GOT3 (cell line): Measurements from ENCODE around the gene PLK1.
"Not testable (repeated sequence)": the region's sequence is repeated elsewhere in the genome, so short reads cannot be mapped to it uniquely, and the experiment has no call there.

ENCODE experiments used
- DNase-seq: peaks from one replicate; lab custom pipeline; 2025; ENCODE audit warnings: mixed read lengths; lab: John Stamatoyannopoulos, UW

Gene PLK1

DNA sequence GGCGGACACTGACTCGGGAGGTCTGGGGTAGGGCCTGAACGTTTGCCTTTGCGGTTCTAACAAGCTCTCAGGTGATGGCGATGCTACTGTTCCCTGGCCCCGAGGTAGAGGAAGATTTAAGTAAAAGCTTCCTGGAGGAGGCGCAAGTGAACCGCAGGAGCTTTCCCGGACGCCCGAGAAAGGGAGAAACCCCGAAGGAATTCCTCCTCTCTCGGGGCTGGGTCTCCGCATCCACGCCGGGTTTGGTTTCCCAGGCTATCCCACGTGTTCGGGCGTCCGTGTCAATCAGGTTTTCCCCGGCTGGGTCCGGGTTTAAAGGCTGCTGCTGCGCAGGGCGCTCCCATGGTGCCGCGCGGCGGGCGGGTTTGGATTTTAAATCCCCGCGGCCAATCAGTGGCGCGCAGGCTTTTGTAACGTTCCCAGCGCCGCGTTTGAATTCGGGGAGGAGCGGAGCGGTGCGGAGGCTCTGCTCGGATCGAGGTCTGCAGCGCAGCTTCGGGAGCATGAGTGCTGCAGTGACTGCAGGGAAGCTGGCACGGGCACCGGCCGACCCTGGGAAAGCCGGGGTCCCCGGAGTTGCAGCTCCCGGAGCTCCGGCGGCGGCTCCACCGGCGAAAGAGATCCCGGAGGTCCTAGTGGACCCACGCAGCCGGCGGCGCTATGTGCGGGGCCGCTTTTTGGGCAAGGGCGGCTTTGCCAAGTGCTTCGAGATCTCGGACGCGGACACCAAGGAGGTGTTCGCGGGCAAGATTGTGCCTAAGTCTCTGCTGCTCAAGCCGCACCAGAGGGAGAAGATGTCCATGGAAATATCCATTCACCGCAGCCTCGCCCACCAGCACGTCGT, at the start of gene PLK1:
Gene PLK1 (plus strand): TSS at position 460 of the 844 bp plus-strand sequence. CDS start 44 bp downstream, at position 504.
- DNase-seq, result peak; percentile 53

DNA sequence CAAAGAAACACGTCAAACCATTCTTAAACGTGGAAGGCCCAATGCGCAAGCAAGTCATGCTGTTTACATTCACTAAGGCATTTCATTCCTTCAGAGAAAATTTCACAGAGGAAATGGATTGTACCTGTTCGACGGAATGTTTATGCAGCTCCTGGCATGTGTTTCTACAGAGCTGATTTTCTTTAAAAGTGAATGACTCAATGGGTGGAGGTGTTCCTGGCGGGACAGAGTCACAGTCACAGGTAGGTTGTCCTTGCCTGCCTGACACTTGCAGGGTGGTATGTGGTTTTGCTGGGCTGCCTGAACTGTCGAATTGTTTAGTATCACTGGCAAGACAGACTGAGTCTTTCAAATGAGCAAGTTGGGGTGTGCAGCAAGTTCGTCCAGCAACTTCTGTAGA, 49.2 kb upstream of the PLK1 start:
- no peak for DNase-seq

DNA sequence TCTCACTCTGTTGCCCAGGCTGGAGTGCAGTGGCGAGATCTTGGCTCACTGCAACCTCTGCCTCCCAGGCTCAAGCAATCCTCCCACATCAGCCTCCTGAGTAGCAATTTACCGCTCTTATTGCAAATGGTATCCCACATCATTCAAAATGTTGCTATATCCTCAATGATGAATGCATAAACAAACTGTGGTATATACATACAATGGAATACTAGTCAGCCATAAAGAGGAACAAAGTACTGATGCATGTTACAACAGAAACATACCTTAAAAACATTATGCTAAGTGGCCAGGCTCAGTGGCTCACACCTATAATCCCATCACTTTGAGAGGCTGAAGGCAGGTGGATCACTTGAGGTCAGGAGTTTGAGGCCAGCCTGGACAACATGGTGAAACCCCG, 46.8 kb upstream of the PLK1 start:
- DNase-seq, result not testable (repeated sequence)

DNA sequence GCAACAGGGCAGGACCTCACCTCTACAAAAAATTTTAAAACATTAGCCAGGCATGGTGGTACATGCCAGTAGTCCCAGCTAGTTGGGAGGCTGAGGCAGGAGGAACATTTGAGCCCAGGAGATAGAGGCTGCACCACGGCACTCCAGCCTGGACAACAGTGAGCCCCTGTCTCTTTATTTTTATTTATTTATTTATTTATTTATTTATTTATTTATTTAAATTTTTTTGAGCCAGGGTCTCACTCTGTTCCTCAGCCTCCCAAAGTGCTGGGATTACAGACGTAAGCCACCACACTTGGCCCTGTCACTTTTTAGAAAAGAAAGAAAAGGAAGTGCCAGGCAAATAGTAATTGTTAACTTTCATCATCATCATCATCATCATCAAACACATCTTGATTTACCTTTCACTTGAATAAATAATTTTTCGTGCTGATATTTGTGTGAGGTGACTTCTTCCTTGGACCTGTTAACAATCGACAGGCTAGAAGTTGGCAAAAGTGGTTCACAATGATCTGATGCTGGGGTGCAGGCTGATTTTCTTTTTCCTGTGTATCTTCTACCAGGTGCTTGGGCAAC, 44.1 kb upstream of the PLK1 start:
- DNase-seq, result no peak

DNA sequence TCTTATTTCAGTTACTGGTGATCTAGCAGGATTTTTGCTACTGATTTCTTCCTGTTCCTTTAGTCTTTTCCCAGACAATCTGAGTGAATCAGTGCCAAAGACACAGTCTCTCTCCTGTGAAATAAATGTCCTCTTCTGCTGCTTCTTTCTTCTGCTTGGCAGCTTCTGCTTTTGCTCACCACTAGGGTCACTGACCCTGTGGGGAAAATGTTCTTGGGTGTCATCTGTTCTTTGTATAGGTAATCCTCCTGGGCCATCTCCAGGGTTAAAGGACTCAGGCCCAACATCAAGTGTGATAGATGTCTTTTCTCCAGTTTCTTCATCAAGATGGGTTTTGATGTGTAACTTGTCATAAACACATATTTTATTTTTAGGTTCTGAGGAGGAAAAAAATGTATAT, 42.7 kb upstream of the PLK1 start:
- no peak for DNase-seq

DNA sequence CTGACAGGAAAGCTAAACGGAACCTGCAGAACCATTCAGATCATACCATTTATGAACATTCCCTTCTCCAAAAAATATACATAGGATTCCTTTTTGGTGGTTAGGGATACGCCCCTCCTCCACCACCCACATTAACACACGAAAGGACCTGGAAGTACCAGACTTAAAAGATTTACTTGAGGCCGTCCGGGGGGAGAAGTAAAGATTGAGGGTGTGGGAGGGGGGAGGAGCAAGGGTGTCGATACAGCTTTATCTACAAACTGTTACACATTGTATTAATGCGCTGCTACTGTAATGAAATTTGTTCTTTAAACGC, 38.1 kb upstream of the PLK1 start:
- no peak for DNase-seq

DNA sequence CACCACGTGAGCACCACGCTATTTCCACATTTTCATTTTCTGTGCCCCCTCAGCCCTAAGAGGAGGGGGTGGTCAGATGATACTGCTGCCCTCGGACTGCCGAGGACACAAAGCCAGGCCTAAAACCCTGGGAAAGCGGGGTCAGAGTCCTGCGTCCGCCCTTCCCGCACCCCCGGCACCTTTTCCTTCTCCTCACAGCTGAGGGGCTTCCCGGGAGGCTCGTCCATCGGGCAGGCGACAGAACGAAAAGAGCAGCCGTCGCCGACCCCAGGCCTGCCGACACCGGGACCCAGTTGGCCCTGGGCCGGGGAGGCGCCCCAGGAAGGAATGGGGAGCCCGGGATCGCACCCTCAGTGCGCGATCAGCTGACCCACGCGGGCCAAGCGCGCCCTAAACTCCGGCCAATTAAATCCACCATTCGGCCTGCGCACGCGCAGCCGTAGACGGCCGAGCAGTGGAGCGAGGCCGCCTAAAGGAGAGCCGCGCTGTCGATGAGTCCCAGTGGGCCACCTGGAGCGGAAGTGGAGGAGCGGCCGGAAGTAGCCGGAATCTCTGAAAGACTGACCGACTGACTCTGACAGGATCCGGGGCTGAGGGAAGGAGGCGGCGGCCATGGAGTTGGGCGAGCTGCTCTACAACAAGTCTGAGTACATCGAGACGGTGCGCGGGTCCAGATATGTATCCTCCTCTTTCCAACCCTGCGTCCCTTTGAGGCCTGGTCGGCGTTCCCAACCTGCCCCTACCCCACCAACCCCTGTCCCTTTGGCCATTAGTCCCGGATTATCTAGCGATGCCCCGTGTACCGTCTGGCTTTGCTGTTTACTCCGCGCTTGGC, 37.5 kb upstream of the PLK1 start, which contains the start of the genes DCTN5 and PALB2:
Gene DCTN5 (plus strand): TSS at position 536 of the 835 bp plus-strand sequence. CDS start 77 bp downstream, at position 613.
Gene PALB2 (minus strand): TSS at position 380 of the 835 bp plus-strand sequence. CDS start 153 bp downstream, at position 227.
- peak; percentile 79 for DNase-seq

DNA sequence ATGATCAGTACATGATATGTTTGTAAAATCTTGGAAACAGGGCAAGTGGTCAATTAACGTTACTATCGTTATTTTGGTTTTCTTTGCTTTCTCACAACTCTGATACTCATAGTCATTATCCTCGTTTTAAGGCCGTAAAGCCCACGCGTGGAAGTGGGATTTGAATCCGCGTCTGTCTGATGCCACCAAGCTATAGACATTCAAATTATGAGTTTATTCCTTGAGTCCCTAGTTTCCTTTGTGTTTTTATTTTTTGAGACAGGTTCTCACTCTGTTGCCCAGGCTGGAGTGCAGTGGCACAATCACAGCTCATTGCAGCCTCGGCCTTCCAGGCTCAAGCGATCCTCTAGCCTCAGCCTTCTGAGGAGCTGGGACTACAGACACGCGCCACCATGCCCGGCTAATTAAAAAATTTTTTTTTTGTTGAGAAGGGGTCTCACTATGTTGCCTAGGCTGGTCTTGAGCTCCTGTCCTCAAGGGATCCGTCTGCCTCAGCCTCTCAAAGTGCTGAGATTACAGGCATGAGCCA, 36.4 kb upstream of the PLK1 start:
- DNase-seq, result no peak

DNA sequence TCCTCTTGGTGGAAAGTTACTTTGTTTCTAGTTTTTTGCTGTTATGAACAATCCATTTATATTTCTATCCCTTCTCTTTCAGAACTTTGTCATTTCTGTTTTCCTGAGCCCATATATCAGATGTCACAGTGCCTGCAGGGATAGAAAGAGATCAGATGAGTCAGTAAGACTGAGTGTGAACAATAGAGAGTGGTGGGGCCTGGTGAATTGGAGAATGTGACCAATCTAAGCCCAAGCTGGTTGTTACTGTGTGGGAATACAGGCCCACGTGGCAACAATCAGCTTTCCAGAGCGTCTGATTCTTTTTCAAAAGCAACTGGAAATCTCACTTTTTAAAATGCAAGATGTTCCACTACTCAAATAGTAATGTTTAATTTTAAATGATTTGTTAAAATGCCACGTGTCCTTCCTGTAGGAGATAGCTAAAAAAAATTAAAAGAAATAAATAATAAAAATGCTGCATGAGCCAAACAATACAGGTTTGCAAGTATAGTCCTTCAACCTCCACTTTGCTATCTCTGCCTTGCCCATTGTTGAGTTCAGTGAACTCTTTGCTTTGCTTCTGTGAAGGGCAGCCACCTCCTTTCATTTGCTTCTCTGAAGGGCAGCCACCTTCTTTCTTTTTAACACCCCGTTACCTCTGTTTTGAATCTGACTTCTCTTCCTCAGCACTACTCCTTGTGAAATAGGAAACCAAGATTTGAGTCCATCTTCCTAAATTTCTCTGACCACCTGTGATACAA, 27.8 kb upstream of the PLK1 start:
- DNase-seq, result no peak

DNA sequence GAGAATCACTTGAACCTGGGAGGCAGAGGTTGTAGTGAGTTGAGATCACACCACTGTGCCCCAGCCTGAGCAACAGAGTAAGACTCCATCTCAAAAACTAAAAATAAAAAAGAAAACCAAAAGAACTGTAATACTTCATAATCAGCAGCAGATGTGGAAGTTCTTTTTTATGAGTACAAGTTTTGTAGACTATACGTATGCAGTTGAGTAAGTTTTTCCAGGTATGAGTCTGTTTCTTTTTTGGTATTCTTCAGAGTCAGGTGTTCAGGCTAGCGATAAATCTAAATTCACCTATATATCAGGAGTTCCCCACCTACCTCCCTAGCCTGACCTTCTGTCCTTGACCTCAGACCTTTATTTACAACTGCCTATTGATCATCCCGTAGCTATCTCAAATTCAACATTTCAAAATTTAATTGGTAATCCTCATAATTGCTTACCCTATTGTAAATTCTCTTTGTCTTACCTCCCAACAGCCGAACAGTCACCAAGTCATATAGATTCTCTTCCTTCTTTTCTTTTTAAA, 26.7 kb upstream of the PLK1 start:
- no peak for DNase-seq

DNA sequence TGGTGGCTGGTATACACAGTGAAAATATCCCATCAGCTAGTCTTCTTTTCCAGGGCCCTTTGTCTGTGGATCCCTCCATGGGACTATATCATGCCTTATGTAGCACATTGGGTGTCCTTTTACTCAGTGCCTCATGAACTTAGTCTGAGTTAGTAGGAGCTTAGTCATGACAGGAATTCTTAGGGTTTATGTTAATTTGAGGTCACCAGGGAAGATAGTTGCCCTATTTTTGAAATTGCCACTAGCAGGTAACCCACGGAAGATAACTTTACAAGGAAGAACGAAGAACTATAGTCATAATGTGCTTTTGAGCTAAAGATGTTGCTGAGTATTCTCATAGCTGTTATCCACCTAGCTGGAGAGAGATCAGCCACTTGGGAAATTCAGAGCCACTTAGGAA, 14.8 kb upstream of the PLK1 start:
- no peak for DNase-seq

DNA sequence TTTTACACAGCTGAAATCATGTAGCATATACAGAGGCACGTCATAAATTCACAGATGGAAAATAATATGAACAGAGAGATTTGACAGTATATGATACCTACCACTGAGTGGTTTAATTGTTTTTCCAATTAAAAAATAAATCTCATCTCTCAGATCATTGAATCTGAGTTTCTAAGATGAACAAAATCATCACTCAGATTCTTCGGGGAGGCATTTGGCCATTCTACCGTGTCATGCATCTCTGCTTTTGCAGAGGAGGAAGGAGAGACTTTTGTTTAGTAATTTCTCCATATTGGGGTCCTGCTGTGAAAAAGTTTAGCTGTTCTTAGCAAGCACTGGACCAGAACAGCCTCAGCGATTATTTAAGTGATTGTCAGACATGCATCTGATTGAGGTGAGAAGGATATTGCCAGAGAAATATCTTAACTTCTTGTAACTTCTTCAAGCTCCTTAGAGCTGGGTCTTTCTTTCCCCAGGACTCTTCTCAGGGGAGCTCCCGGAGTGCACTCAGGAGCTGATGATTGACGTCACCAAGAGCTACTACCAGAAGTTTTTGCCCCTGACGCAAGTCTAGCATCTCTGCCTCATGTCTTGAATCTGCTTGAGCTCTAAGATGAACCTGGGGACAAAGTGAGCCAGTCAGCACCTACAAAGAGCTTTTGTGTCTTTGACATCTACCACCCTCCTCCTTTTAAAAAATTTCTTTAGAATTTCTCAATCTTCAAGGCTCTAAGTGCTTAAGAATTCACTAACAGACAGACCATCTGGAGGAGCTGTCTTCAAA, 11.9 kb upstream of the PLK1 start:
- no peak for DNase-seq

DNA sequence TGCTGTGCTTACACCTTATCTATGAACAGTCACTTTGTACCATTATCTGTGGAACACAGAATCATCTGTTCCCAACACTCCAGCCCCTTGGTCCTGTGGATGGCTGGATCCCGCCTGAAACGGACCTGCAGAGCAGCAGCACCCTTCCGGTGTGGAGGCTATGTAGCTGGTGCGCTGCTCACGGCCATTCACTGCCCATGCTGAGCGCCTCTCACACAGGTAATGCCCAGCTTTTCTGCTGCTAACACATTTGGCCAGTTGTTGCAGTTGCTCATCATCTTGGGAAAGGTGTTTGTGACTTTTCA, 11.4 kb upstream of the PLK1 start:
- no peak for DNase-seq

DNA sequence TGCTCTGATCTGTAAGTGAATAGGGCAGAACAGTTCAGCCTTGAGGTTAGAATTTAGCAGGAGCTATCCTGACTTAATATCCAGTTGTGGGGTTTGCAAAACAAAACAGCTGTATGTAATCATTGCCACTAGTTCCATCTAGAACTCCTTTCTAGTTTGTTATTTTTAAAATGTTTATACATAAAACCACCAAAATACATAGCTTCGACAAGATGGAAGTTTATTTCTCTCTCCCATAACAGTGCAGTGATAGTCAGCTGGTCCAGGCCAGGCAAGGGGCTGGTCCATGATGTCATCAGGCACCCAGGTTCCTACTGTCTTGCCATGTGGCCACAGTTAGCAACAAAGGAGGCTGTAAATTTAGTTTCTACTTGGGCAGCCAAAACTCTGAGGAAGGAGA, 10.5 kb upstream of the PLK1 start:
- DNase-seq, result no peak

DNA sequence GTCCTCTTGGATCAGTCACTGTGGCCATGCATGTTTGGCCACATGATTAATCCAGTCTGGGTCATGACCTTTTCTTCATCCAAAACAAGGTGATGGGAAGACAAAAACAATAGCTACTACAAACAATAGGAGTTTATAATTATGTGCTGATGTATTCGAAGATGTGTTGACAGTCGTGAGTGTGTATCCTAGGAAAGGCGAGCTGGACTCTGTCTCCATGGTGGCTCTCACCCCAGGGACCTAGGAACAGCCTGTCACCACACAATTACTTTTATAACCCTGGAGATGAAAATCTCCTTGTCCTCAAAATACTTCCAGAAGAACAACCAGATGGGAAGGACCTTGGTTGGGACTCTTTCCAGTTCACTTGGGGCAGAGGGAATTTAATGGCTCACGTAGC, 9.8 kb upstream of the PLK1 start:
- DNase-seq, result no peak

DNA sequence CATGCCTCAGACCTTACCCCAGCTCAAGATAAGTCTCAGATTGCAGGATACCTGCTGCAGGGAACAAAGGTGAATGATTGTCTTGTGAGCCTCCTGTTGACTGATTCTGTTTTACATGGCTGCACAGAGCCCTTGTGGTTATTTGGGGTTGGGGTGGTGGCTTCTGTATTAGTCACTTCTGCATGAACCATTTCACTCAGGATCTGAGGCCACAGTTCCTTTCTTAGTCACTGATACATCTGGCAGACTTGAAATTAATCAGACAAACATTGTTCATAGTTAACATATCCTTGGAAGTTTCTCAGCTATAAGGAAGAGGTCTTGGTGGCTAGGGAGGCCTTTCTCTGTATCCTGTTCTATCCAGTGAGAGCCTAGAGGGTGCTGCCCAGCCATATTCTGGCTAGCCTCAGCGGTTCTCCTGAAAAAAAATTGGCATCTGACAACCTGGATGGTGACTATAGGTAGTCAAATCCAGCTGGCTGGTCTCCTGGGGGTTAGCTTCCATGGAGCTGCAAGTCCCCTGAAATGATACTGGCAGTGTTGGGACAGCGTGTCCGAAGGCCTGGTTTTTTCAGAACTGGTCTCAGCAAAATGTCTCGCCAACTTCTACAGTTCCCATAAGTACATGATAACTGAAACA, 8.4 kb upstream of the PLK1 start:
- DNase-seq, result no peak

DNA sequence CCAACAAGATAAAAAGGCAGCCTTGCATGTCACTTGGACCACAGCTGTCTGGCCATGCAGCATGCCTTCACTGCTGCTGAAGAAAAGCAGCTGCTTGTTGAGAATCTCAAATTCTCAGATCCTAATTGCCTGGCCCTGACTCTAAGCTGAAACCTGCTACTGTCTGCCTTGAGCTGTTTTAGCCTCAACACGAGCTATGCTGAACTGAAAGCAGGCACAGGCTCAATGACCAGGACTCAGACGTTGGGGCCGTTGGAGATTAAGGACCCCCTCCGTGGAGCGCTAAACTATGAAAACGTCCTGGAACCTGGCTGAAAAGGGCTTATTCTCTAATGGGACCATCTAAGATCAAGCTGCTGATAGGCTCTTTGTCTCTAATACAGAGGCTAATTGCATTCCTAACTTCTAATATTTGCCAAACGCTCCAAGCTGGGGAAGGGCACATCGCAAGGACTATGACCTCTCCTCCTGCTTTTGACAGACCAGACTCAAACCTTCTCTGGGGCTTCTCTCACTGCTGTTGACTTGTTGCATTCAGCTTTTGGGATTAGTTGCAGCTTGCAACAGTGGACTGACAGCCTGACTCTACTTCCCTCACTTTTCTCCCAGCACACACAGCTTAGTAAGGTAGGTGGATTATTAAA, 4.6 kb upstream of the PLK1 start:
- no peak for DNase-seq

DNA sequence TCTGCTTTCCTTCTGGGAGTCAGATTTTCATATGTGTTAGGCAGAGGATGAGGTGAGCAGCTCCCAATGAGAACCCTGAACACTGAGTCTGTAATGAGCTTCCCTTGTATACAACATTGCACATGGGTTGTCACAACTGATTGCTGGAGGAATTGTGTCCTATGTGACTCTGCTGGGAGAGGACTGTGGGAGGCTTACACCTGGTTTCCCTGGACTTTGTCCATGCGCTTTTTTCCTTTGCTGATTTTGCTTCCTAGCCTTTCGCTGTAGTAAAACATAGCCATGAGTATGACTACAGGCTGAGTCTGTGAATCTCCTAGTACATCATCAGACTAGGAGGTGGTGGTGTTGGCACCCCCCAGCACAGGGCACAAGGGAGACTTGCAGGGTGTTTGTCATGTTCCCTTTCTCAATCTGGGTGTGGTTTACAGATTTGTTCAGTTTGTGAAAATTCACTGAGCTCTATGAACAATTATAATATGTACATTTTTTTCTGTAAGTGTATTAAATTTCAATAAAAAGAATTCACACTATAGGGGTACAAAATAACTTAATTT, 1.7 kb upstream of the PLK1 start:
- no peak for DNase-seq

DNA sequence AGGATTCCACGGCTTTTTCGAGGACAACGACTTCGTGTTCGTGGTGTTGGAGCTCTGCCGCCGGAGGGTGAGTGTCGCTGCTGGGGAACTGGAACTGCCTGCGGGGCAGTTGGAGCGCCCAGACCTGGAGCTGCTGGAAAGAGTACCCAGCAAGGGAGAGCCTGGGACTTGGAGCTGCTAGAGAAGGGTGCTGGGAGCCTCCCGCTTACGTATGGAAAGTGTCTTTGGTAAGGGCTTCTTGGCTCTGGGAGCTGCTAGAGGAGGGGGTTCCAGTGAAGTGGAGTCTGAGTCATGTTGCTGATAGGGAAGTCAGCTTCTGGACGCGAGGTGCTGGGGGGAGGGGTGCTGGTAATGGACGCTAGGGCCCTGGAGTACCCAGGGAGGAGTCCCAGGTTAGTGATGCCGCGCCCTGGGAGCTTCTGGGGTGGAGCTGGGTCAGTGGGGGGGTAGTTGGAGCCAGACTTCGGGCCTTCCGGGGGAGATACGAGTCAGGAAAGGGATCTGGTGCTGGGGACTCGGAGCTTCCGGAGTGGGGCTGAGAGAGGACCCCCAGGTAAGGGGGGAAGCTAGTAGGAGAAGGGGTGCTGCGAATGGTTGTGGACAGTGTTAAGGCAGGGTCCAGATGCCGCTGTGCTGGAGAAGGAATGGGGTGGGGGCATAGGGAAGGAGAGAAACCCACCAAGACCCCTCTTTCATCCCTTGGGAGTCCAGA, 741 bp downstream of the PLK1 start:
- DNase-seq, result no peak
